Measurements from ENCODE around the gene CDPF1.

DNA sequence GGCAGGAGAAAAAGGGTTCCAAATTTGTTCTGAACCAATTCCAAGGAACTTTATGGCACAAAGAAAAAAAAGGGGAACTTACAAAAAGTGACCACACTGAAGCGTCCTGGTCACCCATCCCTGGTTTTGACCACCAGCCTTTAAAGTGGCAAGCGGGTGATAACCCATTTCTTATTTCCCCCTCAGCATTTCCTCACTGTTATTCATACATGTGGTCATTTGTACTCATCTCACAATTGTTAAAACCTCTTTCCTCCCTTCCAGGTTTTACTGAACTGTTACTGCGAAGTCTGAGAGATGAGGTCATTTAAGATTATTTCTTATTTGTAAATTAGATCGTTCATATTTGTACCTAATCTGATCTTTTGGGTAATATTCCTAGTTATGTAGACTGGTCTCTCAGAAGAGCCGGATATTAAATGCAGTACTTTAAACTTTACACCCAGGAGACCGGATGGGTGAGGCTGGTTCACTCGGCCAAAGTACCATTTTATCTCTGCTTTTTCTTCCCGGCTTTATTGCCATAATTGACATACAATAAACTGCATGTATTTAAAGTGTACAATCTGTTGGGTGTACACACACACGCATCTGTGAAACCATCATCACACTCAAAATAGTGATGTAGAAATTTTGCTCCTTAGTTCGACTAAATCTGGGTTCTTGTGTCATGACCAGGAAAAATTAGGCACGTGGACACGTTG lies 47.0 kb downstream of the CDPF1 start:
- TF ChIP-seq POLR2A (IDR thresholded peaks at IDR 0.05): no peak
- TF ChIP-seq, protein P1, sequence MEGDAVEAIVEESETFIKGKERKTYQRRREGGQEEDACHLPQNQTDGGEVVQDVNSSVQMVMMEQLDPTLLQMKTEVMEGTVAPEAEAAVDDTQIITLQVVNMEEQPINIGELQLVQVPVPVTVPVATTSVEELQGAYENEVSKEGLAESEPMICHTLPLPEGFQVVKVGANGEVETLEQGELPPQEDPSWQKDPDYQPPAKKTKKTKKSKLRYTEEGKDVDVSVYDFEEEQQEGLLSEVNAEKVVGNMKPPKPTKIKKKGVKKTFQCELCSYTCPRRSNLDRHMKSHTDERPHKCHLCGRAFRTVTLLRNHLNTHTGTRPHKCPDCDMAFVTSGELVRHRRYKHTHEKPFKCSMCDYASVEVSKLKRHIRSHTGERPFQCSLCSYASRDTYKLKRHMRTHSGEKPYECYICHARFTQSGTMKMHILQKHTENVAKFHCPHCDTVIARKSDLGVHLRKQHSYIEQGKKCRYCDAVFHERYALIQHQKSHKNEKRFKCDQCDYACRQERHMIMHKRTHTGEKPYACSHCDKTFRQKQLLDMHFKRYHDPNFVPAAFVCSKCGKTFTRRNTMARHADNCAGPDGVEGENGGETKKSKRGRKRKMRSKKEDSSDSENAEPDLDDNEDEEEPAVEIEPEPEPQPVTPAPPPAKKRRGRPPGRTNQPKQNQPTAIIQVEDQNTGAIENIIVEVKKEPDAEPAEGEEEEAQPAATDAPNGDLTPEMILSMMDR (IDR thresholded peaks at IDR 0.05): no peak
